Stimulated activated CD8-positive, alpha-beta memory T cell treated with anti-CD3 and anti-CD28 coated beads, Interleukin-12 subunit alpha, Interleukin-12 subunit beta, amount 100 ng/mL, for 1 hour (primary cell): ENCODE measurements around the gene CD82.
"Not testable (repeated sequence)": the region's sequence is repeated elsewhere in the genome, so short reads cannot be mapped to it uniquely, and the experiment has no call there.

Experiments
- DNase-seq: peaks from one replicate; pipeline ENCODE4 v3.0.0-alpha.2; 2020; ENCODE audit warnings: low read depth

Gene CD82

DNA sequence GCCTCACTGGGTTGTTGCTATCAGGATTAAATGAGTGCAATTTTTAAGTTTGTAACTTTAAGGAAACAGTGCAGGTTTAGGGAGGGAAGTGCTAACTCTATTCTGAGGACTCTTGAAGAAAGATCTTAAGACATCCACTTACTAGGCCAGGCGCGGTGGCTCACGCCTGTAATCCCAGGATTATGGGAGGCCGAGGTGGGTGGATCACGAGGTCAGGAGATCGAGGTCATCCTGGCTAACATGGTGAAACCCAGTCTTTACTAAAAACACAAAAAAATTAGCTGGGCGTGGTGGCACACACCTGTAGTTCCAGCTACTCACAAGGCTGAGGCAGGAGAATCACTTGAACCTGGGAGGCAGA, 5.5 kb upstream of the CD82 start:
- DNase-seq = not testable (repeated sequence)

DNA sequence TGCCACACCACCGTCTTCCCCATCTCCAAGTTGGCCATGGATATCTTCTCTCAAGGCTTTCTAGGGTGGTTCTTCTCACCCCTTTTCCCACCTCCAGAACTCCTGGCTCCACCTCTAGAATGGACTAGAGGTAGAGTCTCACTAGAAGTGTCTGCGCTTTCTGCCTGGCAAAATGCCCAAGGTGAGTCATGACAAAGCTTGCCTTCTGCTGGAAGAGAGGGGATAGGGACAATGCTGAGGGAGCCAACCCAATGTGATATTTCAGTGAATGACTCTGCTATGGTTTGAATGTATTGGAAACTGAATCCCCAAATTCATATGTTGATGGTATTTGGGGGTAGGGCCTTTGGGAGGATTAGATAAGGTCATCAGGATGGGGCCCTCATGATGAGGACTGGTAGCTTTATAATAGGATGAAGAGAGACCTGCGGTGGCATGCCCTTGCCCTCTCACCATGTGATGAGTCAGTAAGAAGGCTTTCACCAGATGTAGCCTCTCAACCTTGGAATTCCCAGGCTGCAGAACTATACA, 4.1 kb upstream of the CD82 start:
- no peak for DNase-seq

GRCh38 chr11:44561964-44562734, 3.3 kb upstream of the CD82 start:
- no peak for DNase-seq

DNA sequence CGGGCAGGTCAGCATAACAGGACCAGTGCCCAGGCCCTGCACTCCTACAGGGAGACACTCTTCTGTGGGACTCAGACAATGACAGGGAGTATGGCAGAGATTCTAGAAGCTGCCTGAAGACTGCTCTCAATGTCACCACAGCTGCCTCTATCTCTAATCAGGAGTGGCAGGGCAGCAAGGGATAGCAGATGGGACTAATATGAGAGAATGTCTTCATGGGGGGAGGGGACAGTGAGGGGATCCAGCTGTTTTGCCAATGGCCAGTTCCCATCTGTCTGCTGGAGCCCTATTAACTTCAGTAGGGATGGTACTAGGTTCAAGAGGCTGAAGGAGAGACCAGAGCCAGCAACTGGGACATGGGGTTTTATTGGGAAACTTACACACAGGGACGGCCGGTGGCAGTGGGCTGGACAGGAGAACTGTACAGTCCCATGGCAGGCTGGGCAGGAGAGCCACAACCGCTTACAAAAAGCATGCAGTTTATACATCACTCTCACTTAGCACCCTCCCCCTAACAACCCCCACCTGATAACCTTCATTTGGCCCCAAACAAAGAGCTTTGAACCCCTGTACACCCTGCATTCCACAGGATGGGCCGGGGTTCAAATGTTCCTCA, 2.5 kb upstream of the CD82 start:
- DNase-seq = no peak

GRCh38 chr11:44563711-44564110, 1.8 kb upstream of the CD82 start:
- no peak for DNase-seq

DNA sequence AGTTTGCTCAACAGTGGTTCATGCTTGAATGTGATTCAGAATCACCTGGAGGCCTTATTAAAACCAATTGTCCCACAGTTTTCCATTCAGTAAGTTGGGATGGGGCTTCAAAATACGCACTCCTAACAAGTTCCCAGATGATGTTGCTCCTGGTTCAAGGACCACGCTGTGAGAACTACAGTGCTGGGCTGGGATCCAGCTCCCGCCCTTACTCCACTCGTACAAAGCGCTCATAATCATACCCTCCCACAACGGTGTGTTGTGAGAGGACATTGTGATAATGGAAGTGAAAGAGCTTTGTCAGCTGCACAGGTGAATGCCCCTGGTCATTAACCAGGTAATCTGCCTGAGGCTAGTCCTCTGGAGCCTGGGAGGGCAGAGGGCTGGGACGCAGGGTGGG, 1.3 kb upstream of the CD82 start:
- no peak for DNase-seq

- DNase-seq = no peak
Observed at GRCh38 chr11:44564670-44565210, 723 bp upstream of the CD82 start.

DNA sequence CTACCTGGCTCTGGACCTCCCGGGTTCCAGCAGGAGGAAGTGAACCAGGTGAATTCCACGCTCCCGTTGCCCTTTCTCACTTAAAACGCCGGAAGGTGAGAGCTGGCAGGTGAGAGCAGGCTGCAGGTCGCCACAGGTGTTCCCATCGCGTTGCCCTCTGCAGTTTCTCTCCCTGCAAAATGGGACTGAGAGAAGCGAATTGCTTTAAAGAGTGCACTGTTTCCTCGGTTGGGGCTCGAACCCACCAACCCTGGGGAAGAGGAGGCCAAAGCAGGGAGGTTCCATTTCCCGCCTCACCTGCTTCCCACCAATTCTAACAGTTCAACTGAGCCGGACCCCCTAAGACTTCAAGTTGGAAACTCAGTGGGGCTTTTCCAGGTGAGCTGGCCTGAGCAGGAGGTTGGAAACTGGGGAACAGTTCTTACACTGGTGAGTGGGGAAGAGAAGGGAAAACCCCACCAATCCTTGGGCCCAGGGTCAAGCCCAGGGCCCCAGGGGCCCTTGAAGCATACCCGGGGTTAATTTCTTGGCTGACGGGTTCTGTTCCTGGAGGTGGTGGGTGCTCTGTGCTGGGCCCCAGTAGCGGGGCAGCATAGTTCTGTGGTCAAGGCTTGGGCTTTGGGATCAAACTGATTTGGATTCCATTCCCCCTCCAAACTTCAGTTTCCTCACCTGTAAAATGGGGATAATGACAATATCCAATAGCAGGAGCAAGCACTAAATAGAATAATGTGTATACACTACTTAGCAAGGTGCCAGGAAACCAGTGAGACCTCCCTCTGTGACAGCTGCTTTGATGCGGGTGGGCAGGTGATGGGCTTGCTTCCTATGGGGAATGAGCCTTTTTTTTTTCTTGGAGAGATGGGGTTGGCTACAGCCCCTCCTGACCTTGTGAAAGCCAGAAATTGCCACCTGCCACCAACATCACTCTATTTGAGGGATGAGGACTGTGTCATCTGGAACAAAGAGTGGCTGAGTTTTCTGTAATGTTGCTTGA, 788 bp downstream of the CD82 start:
- DNase-seq = no peak

DNA sequence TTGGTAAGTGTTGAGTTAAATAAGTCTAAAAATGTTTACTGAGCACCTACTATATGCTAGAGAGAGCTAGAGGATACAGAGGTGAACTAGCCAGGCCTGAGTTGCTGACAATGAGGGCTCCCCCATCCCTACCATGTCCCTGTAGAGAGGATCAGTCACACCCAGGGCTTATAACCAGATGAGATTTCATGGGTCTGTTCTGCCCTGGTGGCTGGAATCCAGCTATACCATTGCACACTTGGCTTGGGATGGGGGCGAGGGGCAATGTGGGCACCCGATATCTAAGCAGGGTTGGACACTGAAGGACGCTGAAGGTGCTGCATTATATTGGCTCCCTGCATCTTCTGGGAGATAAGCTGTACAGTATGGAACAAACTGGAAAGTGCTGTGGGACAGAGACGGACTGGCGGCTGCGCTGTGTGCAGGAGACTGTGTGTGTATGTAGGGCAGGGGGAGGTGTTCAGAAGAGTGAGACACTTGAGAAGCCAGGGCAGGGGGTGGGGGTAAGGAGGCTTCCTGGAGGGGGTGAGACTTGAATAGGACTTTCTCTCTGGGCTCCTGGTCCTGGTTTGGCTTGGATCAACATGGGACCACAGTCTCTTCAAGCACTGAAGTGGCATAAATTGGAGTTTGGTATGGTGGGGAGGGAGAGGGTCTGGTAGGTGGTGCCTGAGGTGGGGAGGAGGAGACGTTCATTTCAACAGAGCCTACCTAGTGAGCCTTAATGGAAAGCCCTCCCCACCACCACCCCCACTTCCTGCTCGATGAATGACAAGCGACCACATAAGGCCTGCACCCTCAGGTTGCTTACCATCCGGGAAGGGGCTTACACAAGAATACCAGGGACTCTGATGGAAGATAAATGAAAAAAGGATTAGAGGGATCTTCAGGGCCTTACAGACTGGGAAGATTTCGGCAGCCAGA, 1.8 kb downstream of the CD82 start:
- DNase-seq = no peak

- no peak for DNase-seq
Observed at GRCh38 chr11:44567876-44568256, 2.4 kb downstream of the CD82 start.

- DNase-seq = no peak
Observed at GRCh38 chr11:44568331-44568657, 2.8 kb downstream of the CD82 start.

DNA sequence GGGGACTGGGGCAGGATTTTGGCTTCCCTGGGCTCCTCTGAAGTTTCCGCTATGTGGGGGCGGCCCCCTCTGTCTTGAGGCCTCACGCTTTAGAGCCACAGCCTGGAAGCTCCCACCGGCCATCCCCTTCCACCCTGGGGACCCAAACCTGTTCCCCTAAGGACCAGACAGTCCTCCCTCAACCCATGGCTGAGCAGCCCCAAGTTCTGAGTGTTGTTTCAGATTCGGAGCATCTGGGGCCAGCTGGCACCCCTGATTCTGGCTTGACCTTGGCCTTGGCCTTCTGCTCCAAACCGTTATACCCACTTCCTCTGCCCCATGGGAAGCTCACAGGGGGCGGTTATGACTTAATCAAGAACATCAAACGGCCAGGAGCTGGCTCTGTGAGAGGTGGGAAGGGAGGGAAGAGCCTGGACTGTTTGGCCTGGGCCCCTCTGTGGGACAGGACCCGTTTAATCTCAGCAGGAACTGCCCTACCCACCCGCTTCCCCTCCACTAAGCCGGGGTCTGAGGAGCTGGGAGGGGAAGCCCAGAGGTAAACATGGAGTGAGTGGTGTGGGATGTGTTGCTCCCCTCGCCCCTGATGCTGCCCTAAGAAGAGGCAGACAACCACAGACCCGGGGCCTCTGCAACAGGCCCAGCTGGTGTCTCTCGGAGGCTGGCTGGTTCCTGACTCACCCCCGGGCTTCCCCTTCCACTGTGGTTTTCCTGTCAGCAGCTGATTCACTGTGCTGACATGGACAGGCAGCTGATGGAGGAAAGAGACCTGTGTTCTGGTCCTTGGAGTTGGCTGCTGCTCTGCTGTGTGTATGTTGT, 3.4 kb downstream of the CD82 start:
- DNase-seq = peak; percentile 79

DNA sequence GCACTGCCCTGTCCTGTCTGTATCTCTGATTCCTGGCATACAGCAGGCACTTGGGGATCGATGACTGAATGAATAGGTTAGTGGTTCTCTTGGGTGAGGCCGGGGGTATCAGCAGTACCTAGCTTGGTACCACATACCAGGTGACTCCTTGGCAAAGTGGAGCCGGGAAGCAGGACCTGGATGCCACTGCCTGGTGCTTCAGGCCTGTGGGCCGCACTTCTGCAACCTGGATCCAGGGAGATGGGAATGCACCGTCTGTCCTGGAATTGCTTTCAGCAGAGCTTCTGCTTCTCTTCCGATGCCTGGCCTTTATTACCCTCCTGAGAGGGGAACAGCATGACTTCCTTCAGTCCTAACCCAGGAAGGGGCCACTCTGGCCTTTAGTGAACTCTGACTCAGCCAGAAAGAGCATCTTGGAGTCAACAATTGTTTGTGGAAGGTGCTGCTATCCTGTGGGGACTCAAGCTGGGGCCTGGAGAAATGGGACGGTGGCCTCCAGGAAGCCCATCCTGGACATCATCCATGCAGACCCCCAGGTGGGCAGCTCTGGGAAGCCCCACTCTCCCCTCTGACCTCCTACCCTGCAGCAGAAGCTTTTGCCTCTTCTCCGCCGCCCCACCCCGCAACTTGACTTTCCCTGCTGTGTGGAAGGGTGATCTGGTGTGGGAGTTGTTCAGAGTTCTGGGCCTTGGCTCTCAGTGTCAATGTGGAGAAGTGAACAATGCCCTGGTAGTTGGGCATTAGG, 5.1 kb downstream of the CD82 start:
- DNase-seq = no peak

DNA sequence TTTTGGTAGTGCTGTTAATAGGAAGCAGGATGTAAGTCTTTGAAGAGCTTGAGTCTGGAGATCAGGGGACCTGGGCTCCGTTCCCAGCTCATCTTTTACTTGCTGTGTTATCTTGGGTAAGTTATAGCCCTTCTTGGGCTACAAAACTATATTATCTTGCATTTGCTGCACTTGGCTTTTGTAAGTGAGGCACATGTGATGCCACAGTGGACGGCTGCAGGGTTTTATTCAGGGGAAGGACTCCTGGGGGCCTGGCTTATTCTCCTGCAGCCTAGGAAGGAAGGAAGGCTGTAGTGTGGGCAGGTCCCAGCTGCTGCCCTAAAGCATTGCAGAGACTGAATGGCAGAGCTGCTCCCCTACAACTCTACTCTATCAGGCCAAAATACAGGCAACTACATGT, 6.4 kb downstream of the CD82 start:
- no peak for DNase-seq

DNA sequence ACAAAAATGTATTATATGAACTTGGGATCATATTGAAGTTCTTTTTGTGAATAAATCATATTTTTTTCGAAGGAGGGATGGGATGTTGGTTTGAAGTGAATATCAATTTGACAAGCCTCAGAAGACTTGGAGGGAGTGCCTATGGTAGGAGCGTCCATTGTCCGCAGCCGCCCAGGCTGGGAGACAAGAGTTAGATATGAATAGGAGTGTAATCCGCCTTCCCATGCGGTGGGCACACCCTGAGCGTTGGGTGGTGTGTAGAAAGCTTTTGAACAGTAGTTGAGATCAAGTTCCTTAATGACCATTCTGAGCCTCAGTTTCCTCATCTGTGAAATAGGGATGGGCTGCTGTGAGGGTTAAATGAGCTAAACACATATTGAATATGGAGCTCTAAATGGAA, 7.0 kb downstream of the CD82 start:
- DNase-seq = no peak

DNA sequence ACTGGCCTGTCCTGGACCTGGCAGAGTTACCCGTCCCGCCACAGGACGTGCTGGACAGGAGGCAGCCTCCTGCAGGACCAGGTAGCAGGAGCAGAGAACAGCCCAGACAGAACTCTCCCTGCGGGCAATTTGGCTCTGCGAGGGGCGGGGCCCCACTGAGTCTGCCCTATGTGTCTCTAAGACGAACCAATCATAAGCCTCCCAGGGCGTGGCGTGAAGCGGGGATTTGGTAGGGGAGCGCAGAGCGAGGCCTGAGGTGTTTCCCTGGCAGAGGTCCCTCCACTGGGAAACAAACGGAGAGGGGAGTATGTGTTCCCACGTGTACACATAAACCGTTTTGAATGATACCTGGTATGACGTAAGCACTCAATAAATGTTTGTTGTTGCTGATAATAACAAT, 7.4 kb downstream of the CD82 start:
- DNase-seq = no peak

GRCh38 chr11:44573333-44573732, 7.9 kb downstream of the CD82 start:
- DNase-seq = no peak

GRCh38 chr11:44574610-44575287, 9.3 kb downstream of the CD82 start:
- DNase-seq = no peak

GRCh38 chr11:44575288-44575672, 9.8 kb downstream of the CD82 start:
- DNase-seq = no peak
